Adipose tissue (tissue), 3 donors: ENCODE measurements around the gene ELOB. TPM values are rescaled to one million over a fixed set of nuclear protein-coding genes. Genes with fewer than 3 reads are reported as not detected.

ENCODE experiments used
- H3K27ac ChIP-seq: one replicate; pipeline ENCODE4 v1.5.1; 2013; ENCODE audit warnings: low read depth, low read length
- WGBS, 3 donors: extraction: QIAGEN DNeasy Blood & Tissue Kit; methylation state at CpG; one replicate each; pipeline ENCODE4 v1.1.7; 2013; 5-methylcytosine and 5-hydroxymethylcytosine counted together
- polyA plus RNA-seq, 3 donors: library from polyadenylated mRNA; stranded (reverse); fragments of 200-250 nt; gene quantifications; one replicate each; pipeline ENCODE4 v1.2.3, GENCODE V29; 2013
- donor health status: healthy with polysubstance abuse.
- donor health status: Bipolar disorder and iron deficiency.
- donor health status: healthy.

Gene ELOB
- polyA plus RNA-seq, 3 donors: 158 to 472 (median 364) TPM

DNA sequence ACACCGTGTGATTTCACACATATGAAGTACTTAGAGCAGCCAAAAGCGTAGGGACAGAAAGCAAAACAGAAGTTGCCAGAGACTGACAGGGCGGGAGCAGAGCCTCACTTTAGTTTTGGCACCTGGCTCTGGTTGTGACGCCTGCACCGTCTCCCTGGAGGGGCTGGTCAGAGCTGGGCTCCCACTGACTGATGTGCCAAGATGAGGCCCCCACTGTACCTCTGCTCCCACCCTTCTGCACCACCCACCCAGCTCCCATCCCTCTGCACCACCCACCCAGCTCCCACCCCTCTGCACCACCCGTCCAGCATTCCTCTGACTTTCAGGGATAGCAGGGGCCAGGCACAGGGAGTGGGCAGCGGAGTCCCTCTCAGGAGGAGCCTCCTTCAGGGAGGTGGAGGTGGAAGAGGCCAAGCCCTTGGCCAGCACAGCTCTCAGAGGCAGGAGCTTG is 36.7 kb upstream of the ELOB start:
- no peak overlapping the region for H3K27ac ChIP-seq
- 43 to 78% (median 45%) methylated on average over 7 of the region's 7 CpGs for WGBS, 3 donors

DNA sequence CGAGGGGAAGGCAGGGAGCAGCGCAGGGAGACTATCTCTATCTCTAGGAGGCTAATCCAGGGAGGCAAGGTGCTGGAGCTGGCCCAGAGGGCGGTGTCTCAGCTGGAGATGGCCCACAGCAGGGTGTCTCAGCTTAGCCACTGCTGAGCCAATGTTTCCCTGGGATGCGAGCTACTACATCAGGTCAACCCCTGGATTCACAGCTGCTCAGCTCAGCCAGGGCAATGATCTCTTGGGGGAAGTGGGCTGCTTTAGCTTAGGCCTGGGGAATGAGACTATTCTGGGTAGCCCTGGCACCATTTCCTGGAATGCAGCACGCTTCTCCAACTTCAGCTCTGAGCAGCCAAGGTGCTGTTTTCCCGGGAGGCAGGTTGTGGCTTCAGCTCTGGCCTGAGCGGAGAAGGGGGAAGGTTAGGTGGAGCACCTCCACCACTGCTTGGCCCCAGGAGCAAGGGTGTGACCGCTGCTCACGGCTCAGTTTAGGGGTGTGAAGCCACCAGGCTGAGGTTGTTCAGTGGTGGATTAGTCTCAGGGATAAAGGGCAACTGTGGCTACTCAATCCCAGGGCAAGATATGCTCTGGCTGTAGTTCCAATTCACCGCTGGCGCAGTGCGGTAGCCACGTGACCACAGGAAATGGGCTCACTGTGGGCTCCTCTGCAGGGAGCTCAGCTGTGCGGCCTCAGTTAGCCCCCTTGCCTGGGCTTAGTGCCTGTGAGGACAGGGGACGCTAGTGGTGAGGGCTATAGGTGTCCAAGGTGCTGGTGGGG is 34.8 kb upstream of the ELOB start:
- no peak overlapping the region for H3K27ac ChIP-seq
- 65 to 69% (median 68%) methylated on average over 15 of the region's 15 CpGs for WGBS, 3 donors

- no peak overlapping the region for H3K27ac ChIP-seq
- 81 to 93% (median 86%) methylated on average over 6 of the region's 6 CpGs for WGBS, 3 donors
Observed at GRCh38 chr16:2810651-2811050, 33.6 kb upstream of the ELOB start.

GRCh38 chr16:2809149-2809760 is 32.2 kb upstream of the ELOB start:
- 66 to 82% (median 79%) methylated on average over 3 of the region's 3 CpGs for WGBS, 3 donors

GRCh38 chr16:2808181-2808580 is 31.1 kb upstream of the ELOB start:
- H3K27ac ChIP-seq: no peak overlapping the region
- WGBS, 3 donors: 86 to 89% (median 87%) methylated on average over 7 of the region's 7 CpGs

More at GRCh38 chr16:2809149-2809760, 32.2 kb upstream of the ELOB start:
- H3K27ac ChIP-seq: no peak overlapping the region

DNA sequence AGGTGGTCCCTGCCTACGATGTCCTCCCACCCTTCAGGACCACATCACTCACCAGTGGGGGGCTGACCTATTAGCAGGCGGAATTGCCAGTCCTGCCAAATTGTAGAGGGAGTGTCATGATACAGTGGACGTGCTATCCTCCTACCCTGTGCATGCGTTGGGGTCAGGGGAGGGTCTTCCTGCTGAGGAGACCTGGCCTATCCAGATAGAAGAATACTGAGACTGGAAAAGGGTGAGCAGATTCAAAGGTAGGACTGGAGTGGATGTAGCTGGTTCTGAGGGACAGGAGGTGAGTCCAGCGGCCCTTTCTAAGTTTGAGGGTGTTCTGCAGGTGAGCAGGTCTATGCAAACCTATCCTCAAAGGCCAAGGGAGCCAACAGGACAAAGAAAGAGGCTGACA is 29.2 kb upstream of the ELOB start:
- 67 to 75% (median 69%) methylated on average over 5 of the region's 5 CpGs for WGBS, 3 donors

GRCh38 chr16:2804728-2805127 is 27.6 kb upstream of the ELOB start:
- no peak overlapping the region for H3K27ac ChIP-seq
- 78 to 94% (median 90%) methylated on average over 4 of the region's 4 CpGs for WGBS, 3 donors

More for the DNA sequence above, 29.2 kb upstream of the ELOB start:
- H3K27ac ChIP-seq: no peak overlapping the region

DNA sequence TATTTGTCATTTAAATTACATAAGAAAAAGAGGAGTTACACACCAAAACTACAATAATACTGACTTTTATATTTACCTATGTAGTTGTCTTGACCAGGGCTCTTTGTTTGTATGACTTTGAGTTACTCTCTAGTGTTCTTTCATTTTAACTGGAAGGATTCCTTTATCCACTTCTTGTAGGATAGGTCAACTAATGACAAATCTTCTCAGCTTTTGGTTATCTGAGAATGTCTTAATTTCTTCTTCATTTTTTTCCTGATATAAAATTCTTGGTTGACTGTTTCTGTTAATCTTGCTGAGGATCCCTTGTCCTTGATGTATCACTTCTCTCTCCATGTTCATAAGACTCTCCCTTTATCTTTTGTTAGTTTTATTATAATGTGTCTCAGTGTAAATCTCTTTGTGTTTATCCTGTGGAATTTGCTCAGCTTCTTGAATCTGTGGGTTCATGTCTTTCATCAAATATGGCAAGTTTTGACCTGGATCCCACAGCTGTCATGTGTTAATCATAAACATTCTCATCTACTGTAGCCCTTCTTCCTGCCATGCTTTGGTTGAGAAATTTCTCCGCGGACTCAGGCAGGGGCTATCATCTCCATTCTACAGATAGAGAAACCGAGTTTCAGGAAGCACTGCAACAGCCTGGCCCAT is 26.6 kb upstream of the ELOB start:
- no peak overlapping the region for H3K27ac ChIP-seq
- 77 to 87% (median 86%) methylated on average over 3 of the region's 3 CpGs for WGBS, 3 donors

DNA sequence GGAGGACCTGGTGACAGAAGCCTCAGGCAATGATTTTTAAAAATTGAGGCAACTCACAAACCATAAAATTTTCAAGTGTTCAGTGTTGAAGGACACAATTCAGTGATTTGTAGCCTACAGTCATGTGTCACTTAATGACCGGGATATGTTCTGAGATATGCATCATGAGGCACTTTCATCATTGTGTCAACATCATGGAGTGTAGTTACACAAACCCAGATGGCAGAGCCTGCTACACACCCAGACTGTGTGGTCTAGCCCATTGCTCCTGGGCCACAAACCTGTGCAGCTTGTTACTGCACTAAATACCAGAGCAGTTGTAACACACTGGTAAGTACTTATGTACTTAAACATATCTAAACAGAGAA is 22.8 kb upstream of the ELOB start:
- no peak overlapping the region for H3K27ac ChIP-seq
- WGBS, 3 donors: 78 to 84% (median 81%) methylated on average over 1 of the region's 1 CpG

DNA sequence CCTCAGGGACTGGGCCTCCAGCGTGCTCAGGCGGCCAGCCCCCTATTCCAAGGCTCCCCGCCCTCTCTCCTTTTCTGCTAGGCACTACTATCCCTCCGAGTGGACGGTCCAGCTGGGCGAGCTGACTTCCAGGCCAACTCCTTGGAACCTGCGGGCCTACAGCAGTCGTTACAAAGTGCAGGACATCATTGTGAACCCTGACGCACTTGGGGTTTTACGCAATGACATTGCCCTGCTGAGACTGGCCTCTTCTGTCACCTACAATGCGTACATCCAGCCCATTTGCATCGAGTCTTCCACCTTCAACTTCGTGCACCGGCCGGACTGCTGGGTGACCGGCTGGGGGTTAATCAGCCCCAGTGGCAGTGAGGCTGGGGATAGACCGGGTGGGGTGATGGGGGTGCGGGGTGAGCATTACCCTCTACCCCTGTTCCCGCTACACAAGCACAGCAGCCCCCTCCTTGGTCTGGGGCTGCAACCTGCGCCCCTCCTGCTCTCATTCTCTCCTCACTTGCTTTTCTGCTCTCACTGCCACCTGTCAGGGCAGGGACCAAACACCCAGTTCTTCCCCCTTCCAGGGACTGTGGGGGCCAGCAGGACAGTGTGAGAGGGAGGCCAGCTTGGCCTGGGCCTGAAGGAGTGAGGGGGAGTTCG is 22.3 kb upstream of the ELOB start:
- H3K27ac ChIP-seq: no peak overlapping the region
- WGBS, 3 donors: 80 to 89% (median 86%) methylated on average over 21 of the region's 21 CpGs

- no peak overlapping the region for H3K27ac ChIP-seq
- 79 to 90% (median 80%) methylated on average over 25 to 39 of the region's 39 CpGs for WGBS, 3 donors
Observed at GRCh38 chr16:2798723-2799204, 21.7 kb upstream of the ELOB start.

- WGBS, 3 donors: 53 to 74% (median 63%) methylated on average over 7 of the region's 7 CpGs
- H3K27ac ChIP-seq: no peak overlapping the region
Observed at GRCh38 chr16:2795395-2796143, 18.5 kb upstream of the ELOB start.

- WGBS, 3 donors: 84 to 88% (median 84%) methylated on average over 10 of the region's 10 CpGs
- H3K27ac ChIP-seq: no peak overlapping the region
Observed at GRCh38 chr16:2792940-2793339, 15.9 kb upstream of the ELOB start.

- no peak overlapping the region for H3K27ac ChIP-seq
- WGBS, 3 donors: 60 to 73% (median 62%) methylated on average over 8 of the region's 8 CpGs
Observed at GRCh38 chr16:2791174-2791573, 14.1 kb upstream of the ELOB start.

DNA sequence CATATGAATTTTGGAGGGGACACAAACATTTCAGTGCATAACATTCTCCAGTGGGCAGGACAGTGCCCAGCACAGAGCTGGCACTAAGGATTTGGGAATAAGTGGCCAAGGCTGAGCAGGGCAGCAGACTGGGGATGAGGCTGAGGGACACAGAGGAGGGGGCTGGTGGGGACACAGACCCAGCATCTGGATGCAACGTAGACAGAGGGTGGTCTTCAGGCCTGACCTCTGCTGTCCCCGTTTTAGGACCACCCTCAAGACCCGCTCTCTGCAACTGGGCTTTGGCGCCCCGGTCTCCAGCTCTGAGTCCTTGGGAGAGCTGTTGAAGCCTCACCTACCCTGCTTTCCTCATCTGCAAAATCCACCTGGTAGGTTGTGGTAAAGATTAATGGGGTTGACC is 13.6 kb upstream of the ELOB start:
- no peak overlapping the region for H3K27ac ChIP-seq

DNA sequence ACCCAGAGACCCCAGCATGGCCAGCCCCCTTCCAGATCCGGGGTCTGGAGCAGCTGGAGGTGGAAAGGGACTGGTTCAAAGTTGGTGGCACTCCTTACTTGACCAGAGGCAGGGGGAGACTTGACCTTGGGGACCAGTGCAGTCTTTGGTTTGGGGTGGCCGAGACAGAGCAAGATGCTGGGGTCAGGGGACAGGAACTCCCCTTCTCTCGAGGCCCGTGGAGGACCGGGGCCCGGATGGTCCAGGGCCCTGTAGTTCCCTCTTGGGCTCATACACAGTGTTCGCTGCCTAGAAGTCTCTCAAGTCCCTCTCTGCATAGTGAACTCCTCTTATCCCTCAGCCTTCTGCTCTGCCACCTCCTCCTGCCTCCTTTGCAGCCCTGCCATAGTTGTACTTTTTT is 10.9 kb upstream of the ELOB start:
- 20 to 52% (median 36%) methylated on average over 7 of the region's 7 CpGs for WGBS, 3 donors
- no peak overlapping the region for H3K27ac ChIP-seq

More for the DNA sequence above, 13.6 kb upstream of the ELOB start:
- WGBS, 3 donors: 78 to 81% (median 80%) methylated on average over 5 of the region's 5 CpGs

DNA sequence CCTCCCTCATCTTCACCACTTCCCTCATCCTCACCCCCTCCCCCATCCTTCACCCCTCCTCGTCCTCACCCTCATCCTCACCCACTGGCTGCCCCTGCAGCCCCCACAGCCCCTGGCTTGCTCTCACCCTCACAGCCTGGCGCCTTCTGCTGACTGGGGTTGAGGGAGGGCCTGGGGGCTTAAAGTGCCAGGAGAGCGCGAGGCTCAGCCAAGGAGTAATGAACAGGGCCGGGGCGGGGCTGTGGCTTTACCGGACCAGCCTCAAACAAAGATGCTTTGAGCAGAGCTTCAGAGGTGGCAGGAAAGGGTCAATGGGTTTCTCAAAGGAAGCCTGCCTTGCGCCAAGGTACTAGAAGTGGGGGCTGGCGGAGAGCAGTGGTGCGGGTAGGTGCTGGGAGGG is 10.3 kb upstream of the ELOB start, which contains the start of gene PRSS33:
Gene PRSS33, minus strand, starts transcription at position 155 of the 400 bp plus-strand sequence. CDS start 1,013 bp downstream, outside the sequence.
- H3K27ac ChIP-seq: no peak within 1 kb of the TSS
- 18 to 29% (median 22%) methylated on average over 10 of the region's 10 CpGs for WGBS, 3 donors

DNA sequence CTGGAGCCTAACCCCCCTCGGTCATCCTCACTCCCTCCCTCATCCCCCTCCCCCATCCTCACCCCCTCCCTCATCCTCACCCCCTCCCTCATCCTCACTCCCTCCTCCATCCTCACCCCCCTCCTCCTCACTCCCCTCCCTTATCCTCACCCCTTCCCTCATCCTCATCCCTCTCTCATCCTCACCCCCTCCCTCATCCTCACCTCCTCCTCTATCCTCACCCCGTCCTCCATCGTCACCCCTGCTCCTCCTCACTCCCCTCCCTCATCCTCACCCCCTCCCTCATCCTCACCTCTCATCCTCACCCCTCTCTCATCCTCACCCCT is 9.7 kb upstream of the ELOB start:
- no peak overlapping the region for H3K27ac ChIP-seq
- WGBS, 3 donors: 44 to 51% (median 49%) methylated on average over 3 of the region's 3 CpGs
